Panc1 (cell line): ENCODE measurements around the gene TTLL11. TPM values are rescaled to one million over a fixed set of nuclear protein-coding genes. Genes with fewer than 3 reads are reported as not detected.

Experiments used
- ATAC-seq: fragments of 200-7000 bp; cut with Tn5 transposase; 2 replicates; pipeline ENCODE4 v1.9.1; 2020; ENCODE audit warnings: mild to moderate bottlenecking, moderate library complexity
- BruUV-seq: library from RNA; stranded (reverse); fragments of 400-500 nt; replicated peaks from 2 replicates; lab custom pipeline; 2021; lab: Mats Ljungman, UMichigan
- CTCF ChIA-PET: fragments of 300-600 bp; sonication (Branson Sonifier 250); formaldehyde crosslinking; loops from one replicate; lab custom pipeline; 2022; ENCODE audit warnings: antibody characterized with exemption; lab: Charles Lee
- POLR2A ChIA-PET: fragments of 300-600 bp; sonication (Branson Sonifier 250); formaldehyde crosslinking; loops from one replicate; lab custom pipeline; 2022; ENCODE audit warnings: antibody characterized with exemption; lab: Charles Lee
- DNase-seq: peaks from one replicate; pipeline ENCODE4 v3.0.0-alpha.2; 2010; ENCODE audit warnings: low read depth, low spot score
- H3K27ac ChIP-seq: 2 replicates; pipeline ENCODE4 v1.5.1; 2011; ENCODE audit warnings: mild to moderate bottlenecking, low read length, inconsistent platforms
- H3K27me3 ChIP-seq: fragments of 200-500 bp; sonication (Bioruptor generic); 2 replicates; pipeline ENCODE4 v1.6.0; 2014; ENCODE audit warnings: low read length, inconsistent platforms; ENCODE audit not compliant: control insufficient read depth, insufficient read depth
- H3K36me3 ChIP-seq: fragments of 200-500 bp; sonication (Bioruptor generic); 2 replicates; pipeline ENCODE4 v1.5.1; 2014; ENCODE audit warnings: inconsistent platforms, mild to moderate bottlenecking, low read length, moderate library complexity; ENCODE audit not compliant: control insufficient read depth, insufficient read depth
- H3K4me1 ChIP-seq: 2 replicates; pipeline ENCODE4 v1.5.1; 2011; ENCODE audit warnings: inconsistent platforms, mild to moderate bottlenecking, low read length, moderate library complexity; ENCODE audit not compliant: control insufficient read depth, insufficient read depth
- H3K4me3 ChIP-seq, 2 experiments: 2 replicates each; pipeline ENCODE4 v1.5.1; 2011 to 2012; ENCODE audit warnings: low read depth in 2 of 2, low read length in 2 of 2, mild to moderate bottlenecking in 2 of 2, inconsistent platforms in 1 of 2, moderate library complexity in 1 of 2
- H3K9me3 ChIP-seq: fragments of 200-500 bp; sonication (Bioruptor generic); 2 replicates; pipeline ENCODE4 v1.5.1; 2014; ENCODE audit warnings: low read depth, mild to moderate bottlenecking, inconsistent platforms, low read length, moderate library complexity; ENCODE audit not compliant: control insufficient read depth, insufficient read depth
- POLR2AphosphoS5 ChIP-seq: IDR thresholded peaks from 2 replicates; pipeline ENCODE4 v1.6.1; 2012; ENCODE audit warnings: mild to moderate bottlenecking, low read depth, low read length, moderate library complexity
- SIN3A ChIP-seq: IDR thresholded peaks from 2 replicates; pipeline ENCODE4 v1.6.1; 2012; ENCODE audit warnings: low read depth, mild to moderate bottlenecking, low read length, moderate library complexity, borderline replicate concordance; ENCODE audit not compliant: insufficient read depth
- TCF7L2 ChIP-seq: IDR thresholded peaks from 2 replicates; pipeline ENCODE4 v1.6.1; 2011; ENCODE audit warnings: mild to moderate bottlenecking, low read depth, low read length, inconsistent platforms
- in situ Hi-C: cut with HindIII; loops from 2 replicates; pipeline ENCODE4 v1.10.0; 2016; ENCODE audit warnings: low sequenced_read_pairs, low pct_unique_long_range_greater_than_20kb
- intact Hi-C: fragments of 100-400 bp; cut with micrococcal nuclease; formaldehyde crosslinking; loops from one replicate; pipeline ENCODE4 v1.10.0; 2022; ENCODE audit not compliant: unreplicated experiment
- total RNA-seq: library from RNA; stranded (reverse); gene quantifications from one replicate; pipeline ENCODE4 v1.2.1, GENCODE V29; 2021; ENCODE audit not compliant: unreplicated experiment
- TF ChIP-seq, protein P1 (sequence below): fragments of 450-650 bp; IDR thresholded peaks from 2 replicates; pipeline ENCODE4 v1.5.1; 2017; ENCODE audit warnings: mild to moderate bottlenecking
- TF ChIP-seq, protein P2 (sequence below), 2 experiments: IDR thresholded peaks; 2 replicates each; pipeline ENCODE4 v1.6.1; 2011 to 2012; ENCODE audit warnings: low read depth in 2 of 2, control low read depth in 1 of 2, low read length in 1 of 2, mild to moderate bottlenecking in 1 of 2, moderate library complexity in 1 of 2; ENCODE audit not compliant: insufficient read depth in 1 of 2

TTLL11 gene
- total RNA-seq, 1 experiment from 2014 or later, result 1.1 TPM

- no peaks in the 10 kb centered on the region for H3K36me3 ChIP-seq
- H3K4me1 ChIP-seq, result no peaks in the 10 kb centered on the region
- intact Hi-C loops, result no loop called here
- in situ Hi-C loops, result no loop called here
- no peak overlapping the region for H3K4me3 ChIP-seq
- no peaks in the 10 kb centered on the region for H3K9me3 ChIP-seq
- DNase-seq, result no peak
- no peak overlapping the region for H3K27ac ChIP-seq
- POLR2A ChIA-PET, result no interaction called here
- no TSS peak for BruUV-seq
- no peaks in the 10 kb centered on the region for H3K27me3 ChIP-seq
- no peak for ATAC-seq
- CTCF ChIA-PET, result no interaction called here
- TF ChIP-seq SIN3A, result no peak
- TF ChIP-seq, protein P1, sequence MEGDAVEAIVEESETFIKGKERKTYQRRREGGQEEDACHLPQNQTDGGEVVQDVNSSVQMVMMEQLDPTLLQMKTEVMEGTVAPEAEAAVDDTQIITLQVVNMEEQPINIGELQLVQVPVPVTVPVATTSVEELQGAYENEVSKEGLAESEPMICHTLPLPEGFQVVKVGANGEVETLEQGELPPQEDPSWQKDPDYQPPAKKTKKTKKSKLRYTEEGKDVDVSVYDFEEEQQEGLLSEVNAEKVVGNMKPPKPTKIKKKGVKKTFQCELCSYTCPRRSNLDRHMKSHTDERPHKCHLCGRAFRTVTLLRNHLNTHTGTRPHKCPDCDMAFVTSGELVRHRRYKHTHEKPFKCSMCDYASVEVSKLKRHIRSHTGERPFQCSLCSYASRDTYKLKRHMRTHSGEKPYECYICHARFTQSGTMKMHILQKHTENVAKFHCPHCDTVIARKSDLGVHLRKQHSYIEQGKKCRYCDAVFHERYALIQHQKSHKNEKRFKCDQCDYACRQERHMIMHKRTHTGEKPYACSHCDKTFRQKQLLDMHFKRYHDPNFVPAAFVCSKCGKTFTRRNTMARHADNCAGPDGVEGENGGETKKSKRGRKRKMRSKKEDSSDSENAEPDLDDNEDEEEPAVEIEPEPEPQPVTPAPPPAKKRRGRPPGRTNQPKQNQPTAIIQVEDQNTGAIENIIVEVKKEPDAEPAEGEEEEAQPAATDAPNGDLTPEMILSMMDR, result no peak; the same call in 1 of the 2 replicates
- TF ChIP-seq POLR2AphosphoS5, result no peak
- TF ChIP-seq, protein P2, sequence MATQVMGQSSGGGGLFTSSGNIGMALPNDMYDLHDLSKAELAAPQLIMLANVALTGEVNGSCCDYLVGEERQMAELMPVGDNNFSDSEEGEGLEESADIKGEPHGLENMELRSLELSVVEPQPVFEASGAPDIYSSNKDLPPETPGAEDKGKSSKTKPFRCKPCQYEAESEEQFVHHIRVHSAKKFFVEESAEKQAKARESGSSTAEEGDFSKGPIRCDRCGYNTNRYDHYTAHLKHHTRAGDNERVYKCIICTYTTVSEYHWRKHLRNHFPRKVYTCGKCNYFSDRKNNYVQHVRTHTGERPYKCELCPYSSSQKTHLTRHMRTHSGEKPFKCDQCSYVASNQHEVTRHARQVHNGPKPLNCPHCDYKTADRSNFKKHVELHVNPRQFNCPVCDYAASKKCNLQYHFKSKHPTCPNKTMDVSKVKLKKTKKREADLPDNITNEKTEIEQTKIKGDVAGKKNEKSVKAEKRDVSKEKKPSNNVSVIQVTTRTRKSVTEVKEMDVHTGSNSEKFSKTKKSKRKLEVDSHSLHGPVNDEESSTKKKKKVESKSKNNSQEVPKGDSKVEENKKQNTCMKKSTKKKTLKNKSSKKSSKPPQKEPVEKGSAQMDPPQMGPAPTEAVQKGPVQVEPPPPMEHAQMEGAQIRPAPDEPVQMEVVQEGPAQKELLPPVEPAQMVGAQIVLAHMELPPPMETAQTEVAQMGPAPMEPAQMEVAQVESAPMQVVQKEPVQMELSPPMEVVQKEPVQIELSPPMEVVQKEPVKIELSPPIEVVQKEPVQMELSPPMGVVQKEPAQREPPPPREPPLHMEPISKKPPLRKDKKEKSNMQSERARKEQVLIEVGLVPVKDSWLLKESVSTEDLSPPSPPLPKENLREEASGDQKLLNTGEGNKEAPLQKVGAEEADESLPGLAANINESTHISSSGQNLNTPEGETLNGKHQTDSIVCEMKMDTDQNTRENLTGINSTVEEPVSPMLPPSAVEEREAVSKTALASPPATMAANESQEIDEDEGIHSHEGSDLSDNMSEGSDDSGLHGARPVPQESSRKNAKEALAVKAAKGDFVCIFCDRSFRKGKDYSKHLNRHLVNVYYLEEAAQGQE (IDR thresholded peaks at IDR 0.05; ENCODE audit: insufficient read depth in 1 of 2, low read depth in 2 of 2, low read length in 1 of 2), result no peak
- TF ChIP-seq TCF7L2, result no peak
Observed at GRCh38 chr9:121838746-121839669, 254.1 kb downstream of the TTLL11 start.

GRCh38 chr9:121837113-121837961 is 255.8 kb downstream of the TTLL11 start:
- ATAC-seq (no peak), DNase-seq (no peak)
- CTCF ChIA-PET, result no interaction called here
- Histone ChIP-seq H3K27ac (no peak overlapping the region), H3K36me3 (no peaks in the 10 kb centered on the region), H3K9me3 (no peaks in the 10 kb centered on the region), H3K27me3 (no peaks in the 10 kb centered on the region), H3K4me3 (no peak overlapping the region), H3K4me1 (no peaks in the 10 kb centered on the region)
- BruUV-seq, result no TSS peak
- in situ Hi-C loops, result no loop called here
- TF ChIP-seq POLR2AphosphoS5 (no peak), TCF7L2 (no peak), SIN3A (no peak)
- TF ChIP-seq, protein P2 (IDR thresholded peaks at IDR 0.05; ENCODE audit: insufficient read depth in 1 of 2, low read depth in 2 of 2, low read length in 1 of 2), result no peak
- TF ChIP-seq, protein P1, result no peak
- intact Hi-C loops, result no loop called here
- POLR2A ChIA-PET, result no interaction called here
